BLaER1 (cell line): ENCODE results near the gene KRT86.
"Not testable (repeated sequence)": the region's sequence is repeated elsewhere in the genome, so short reads cannot be mapped to it uniquely, and the experiment has no call there.

Source experiments
- H3K27ac ChIP-seq: shearing (Covaris generic); formaldehyde crosslinking; 2 replicates; pipeline ENCODE4 v1.8.1; 2022
- H3K27me3 ChIP-seq: shearing (Covaris generic); formaldehyde crosslinking; 2 replicates; pipeline ENCODE4 v1.8.1; 2022
- H3K36me3 ChIP-seq: shearing (Covaris generic); formaldehyde crosslinking; 2 replicates; pipeline ENCODE4 v1.8.1; 2022
- H3K4me1 ChIP-seq: shearing (Covaris generic); formaldehyde crosslinking; 2 replicates; pipeline ENCODE4 v1.8.1; 2022
- H3K4me2 ChIP-seq: shearing (Covaris generic); formaldehyde crosslinking; 2 replicates; pipeline ENCODE4 v1.8.1; 2022
- H3K4me3 ChIP-seq: shearing (Covaris generic); formaldehyde crosslinking; 2 replicates; pipeline ENCODE4 v1.8.1; 2022
- H3K9ac ChIP-seq: shearing (Covaris generic); formaldehyde crosslinking; 2 replicates; pipeline ENCODE4 v1.8.1; 2022
- H3K9me3 ChIP-seq: shearing (Covaris generic); formaldehyde crosslinking; 2 replicates; pipeline ENCODE4 v1.8.1; 2022
- H4K20me1 ChIP-seq: shearing (Covaris generic); formaldehyde crosslinking; 2 replicates; pipeline ENCODE4 v1.8.1; 2022
- Cebpa-rat ChIP-seq: shearing (Covaris generic); IDR thresholded peaks from 2 replicates; pipeline ENCODE4 v1.8.1; 2022

KRT86 gene

DNA sequence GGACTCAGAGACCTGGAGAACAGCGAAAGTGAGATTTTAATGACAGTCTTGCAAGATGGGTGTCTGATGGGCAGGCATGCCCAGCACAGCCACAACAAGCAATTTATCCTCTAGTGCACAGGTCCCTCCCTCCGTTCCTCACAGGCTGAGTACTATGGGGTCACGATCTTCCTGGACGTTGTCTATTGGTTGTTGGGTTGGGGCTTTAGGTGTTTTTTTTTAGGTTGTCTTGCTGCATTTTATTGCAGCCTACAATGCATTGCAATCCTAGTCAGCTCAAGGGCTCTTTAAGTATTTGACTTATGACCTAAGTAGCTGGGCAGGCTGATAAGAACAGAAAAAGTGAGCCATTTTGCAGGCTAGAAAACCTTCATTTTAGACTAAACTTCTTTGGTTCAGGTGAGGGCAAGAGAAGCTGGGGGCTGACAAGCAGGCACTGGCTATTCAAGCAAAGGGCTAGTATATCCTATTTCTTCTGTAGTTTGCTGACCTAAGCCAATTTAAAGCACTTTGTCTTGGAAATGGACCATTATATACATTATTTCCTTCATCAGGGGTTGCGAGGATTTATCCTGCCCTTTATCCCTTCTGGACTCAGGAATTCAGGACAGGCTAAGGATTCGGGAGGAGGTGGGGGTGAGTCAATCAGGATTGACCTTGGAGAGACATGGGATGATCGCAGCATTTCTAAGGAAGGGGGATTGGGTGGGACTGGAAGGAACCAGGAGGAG lies 35.4 kb upstream of the KRT86 start:
- H3K4me1 ChIP-seq: peaks cover 28% of the 10 kb centered on the region

DNA sequence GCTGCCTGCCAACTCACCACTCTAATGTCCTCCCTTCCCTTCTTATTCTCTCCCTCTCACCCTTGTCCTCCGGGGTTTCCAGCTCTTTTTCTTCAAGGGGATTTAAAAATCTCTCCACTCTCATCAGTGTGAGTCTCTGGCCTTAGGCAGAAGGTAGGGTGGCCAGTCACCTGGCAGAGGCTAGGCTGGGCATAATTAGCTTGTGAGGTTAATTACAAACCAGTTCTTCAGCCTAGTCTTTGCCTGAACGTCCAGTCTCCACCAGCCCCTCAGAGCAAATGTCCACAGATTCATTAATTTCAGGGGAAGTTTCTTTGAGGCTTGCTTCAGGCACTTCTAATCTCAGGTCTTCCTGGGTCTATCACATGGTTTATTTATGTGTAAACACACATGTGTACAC lies 34.7 kb upstream of the KRT86 start:
- Histone ChIP-seq H3K4me3 (no peak overlapping the region), H3K27ac (no peak overlapping the region)

More for the DNA sequence above, 35.4 kb upstream of the KRT86 start:
- Histone ChIP-seq H3K27me3 (no peaks in the 10 kb centered on the region), H3K9ac (no peak overlapping the region), H3K27ac (no peak overlapping the region), H4K20me1 (no peaks in the 10 kb centered on the region), H3K4me2 (no peak overlapping the region), H3K36me3 (no peaks in the 10 kb centered on the region), H3K9me3 (no peaks in the 10 kb centered on the region), H3K4me3 (no peak overlapping the region)
- TF ChIP-seq Cebpa-rat: no peak

DNA sequence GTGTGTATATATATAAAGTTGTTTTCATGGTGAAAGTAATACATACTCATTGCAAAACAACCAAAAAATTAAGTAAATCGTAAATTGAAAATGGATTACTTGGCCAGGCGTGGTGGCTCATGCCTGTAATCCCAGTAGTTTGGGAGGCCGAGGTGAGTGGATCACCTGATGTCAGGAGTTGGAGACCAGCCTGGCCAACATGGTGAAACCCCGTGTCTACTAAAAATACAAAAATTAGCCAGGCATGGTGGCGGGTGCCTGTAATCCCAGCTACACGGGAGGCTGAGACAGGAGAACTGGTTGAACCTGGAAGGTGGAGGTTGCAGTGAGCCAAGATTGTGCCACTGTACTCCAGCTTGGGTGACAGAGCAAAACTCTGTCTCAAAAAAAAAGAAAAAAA lies 34.2 kb upstream of the KRT86 start:
- not testable (repeated sequence) for H3K9ac ChIP-seq, H3K9me3 ChIP-seq, H3K27ac ChIP-seq, H4K20me1 ChIP-seq, H3K4me3 ChIP-seq, H3K4me2 ChIP-seq, H3K27me3 ChIP-seq, H3K36me3 ChIP-seq
- peaks cover 31% of the 10 kb centered on the region for H3K4me1 ChIP-seq

More for the DNA sequence above, 34.7 kb upstream of the KRT86 start:
- Histone ChIP-seq H4K20me1 (no peaks in the 10 kb centered on the region), H3K9me3 (no peaks in the 10 kb centered on the region), H3K9ac (no peak overlapping the region), H3K4me2 (no peak overlapping the region), H3K36me3 (no peaks in the 10 kb centered on the region), H3K27me3 (no peaks in the 10 kb centered on the region), H3K4me1 (peaks cover 31% of the 10 kb centered on the region)
- no peak for TF ChIP-seq Cebpa-rat

DNA sequence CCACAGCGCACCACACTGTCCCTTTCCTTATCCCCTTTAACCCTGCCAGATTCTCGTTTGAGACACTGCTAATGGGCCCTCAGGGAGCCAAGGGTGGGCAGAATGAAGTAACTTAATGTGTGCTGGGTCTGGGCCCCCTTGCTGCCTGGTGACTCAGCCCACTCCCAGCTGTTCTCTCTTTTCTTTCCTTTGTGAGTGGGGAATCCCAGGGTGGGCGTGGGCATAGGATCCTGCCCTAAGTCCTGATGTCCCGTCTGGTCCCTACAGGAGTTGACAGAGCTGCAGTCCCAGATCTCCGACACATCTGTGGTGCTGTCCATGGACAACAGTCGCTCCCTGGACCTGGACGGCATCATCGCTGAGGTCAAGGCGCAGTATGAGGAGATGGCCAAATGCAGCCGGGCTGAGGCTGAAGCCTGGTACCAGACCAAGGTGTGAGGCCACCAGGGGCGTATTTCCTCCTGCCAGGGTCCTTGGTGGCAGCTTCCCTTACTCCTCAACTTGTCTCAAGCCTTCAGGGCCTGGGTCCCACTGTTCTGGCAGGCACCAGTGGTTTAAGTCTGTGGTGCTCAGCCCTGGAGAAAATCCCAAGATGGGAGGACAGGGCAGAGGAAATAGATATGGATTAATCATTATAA lies 33.1 kb upstream of the KRT86 start:
- H3K4me2 ChIP-seq: no peak overlapping the region
- no peaks in the 10 kb centered on the region for H3K9me3 ChIP-seq
- no peaks in the 10 kb centered on the region for H3K27me3 ChIP-seq
- no peak for TF ChIP-seq Cebpa-rat
- peaks cover 34% of the 10 kb centered on the region for H3K4me1 ChIP-seq
- H4K20me1 ChIP-seq: no peaks in the 10 kb centered on the region
- H3K9ac ChIP-seq: no peak overlapping the region
- H3K4me3 ChIP-seq: no peak overlapping the region
- H3K36me3 ChIP-seq: no peaks in the 10 kb centered on the region
- H3K27ac ChIP-seq: no peak overlapping the region

DNA sequence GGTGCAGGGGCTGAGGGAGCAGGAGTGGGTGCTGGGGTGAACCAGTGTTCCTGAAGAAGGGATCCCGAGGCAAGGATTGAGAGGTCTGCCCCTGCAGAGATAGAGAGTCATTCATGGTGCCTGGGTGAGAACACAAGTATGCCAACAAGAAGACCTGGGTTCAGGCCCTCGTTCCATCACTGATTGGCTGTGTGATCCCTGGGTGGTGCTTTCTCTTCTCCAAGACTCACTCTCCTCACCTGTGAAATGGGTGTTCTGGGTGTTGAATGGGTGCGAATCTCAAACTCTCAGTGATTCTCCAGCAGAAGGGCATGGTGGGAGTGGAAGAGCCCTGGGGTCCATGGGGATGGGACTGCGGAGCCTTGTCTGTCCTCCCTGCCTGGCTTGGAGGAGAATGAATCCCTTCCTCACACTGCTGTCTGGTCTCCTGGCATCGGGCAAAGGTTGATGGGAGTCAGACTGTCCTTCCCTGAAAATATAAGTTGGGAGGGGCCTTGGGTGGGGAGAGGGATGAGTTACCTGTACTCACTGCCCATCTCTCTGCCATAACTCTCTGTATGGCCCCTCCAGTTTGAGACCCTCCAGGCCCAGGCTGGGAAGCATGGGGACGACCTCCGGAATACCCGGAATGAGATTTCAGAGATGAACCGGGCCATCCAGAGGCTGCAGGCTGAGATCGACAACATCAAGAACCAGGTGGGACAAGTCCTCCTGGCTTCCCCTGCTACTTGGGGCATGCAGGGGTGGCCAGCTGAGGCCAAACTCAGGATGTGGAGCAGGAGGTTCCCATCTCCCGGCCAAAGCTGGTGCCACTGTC lies 31.8 kb upstream of the KRT86 start:
- peak overlapping the region; percentile 79; the same call in 1 of the 2 replicates for H3K4me2 ChIP-seq
- peaks cover 37% of the 10 kb centered on the region for H3K4me1 ChIP-seq
- peak overlapping the region; percentile 71; the same call in 1 of the 2 replicates for H3K27ac ChIP-seq

DNA sequence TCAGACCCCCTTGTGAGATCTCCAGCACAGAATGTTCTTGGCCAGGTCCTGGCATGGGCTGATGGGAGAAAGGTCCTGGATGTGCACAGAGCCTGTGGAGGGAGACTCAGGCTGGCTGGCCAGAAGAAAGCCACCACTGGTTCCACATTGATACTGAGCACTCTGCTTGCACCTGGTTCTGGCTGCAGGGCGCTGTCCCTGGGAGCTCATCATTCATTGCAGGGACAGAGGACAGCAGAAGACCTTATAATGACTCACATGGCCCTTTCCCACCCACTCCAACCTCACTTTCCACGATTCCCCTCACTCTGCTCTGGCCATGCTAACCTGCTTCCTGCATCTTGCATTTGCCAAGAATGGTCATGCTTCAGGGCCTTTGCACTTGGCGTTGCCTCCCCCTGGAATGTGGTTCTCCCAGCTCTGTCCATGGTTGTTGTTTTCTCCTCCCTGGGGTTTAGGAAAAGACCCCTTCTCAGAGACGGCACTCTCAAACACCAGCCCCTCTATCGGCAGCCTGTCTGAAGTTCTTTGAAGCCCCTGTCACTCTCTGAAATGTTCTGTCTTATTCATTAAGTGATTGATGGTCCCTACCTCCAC lies 31.1 kb upstream of the KRT86 start:
- Histone ChIP-seq H3K4me2 (peak overlapping the region; percentile 79), H3K4me3 (no peak overlapping the region), H4K20me1 (no peaks in the 10 kb centered on the region), H3K9me3 (no peaks in the 10 kb centered on the region), H3K27me3 (no peaks in the 10 kb centered on the region), H3K36me3 (no peaks in the 10 kb centered on the region), H3K4me1 (peaks cover 37% of the 10 kb centered on the region), H3K9ac (no peak overlapping the region), H3K27ac (peak overlapping the region; percentile 71)
- TF ChIP-seq Cebpa-rat: no peak

More for the DNA sequence above, 31.8 kb upstream of the KRT86 start:
- H4K20me1 ChIP-seq: no peaks in the 10 kb centered on the region
- no peaks in the 10 kb centered on the region for H3K36me3 ChIP-seq
- no peaks in the 10 kb centered on the region for H3K27me3 ChIP-seq
- H3K9me3 ChIP-seq: no peaks in the 10 kb centered on the region
- no peak overlapping the region for H3K9ac ChIP-seq
- no peak for TF ChIP-seq Cebpa-rat
- no peak overlapping the region for H3K4me3 ChIP-seq

DNA sequence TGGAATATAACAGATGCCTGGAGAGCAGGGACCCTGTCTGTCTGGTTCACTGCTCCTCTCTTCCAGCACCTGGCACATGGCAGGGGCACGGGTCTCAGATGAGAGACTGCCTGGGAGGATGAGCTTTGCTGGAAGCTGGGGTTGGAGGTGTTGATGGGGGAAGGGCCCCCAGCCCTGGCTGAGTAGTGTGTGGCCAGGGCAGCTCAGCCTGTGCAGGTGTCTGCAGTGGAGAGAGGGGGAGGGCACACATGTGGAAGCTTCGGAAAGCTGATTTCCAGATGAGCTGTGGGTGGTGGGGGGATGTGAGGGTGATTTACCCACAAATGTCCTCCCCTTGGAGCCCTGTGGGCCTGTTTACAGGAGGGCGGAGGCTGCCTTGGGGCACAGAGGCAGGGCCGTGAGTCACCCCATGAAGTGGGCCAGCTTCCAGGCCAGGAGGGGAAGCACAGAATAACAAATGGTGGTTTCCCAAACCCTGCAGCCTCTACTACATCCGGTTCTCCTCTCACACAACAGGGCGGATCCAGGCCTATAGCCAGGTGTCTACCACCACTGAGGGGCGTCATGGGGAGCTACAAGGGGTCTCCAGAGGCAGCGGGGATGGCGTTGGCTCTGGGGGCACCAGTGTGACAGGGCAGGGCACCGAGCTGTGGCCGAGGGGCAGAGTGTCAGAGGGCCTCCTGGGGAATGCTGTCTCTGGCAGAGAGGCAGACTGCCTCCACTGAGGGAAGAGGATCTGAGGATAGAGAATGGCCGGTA lies 30.4 kb upstream of the KRT86 start:
- no peak overlapping the region for H3K4me3 ChIP-seq
- 0 out of 2 replicates have a peak overlapping the region, but pooled peaks have one; percentile 53 for H3K9ac ChIP-seq
- peaks cover 37% of the 10 kb centered on the region for H3K4me1 ChIP-seq
- H3K4me2 ChIP-seq: peak overlapping the region; percentile 79
- H3K27me3 ChIP-seq: peaks cover 1% of the 10 kb centered on the region; the same call in 1 of the 2 replicates
- H3K9me3 ChIP-seq: no peaks in the 10 kb centered on the region
- no peak for TF ChIP-seq Cebpa-rat
- H3K36me3 ChIP-seq: no peaks in the 10 kb centered on the region
- H4K20me1 ChIP-seq: no peaks in the 10 kb centered on the region
- peak overlapping the region; percentile 71 for H3K27ac ChIP-seq

DNA sequence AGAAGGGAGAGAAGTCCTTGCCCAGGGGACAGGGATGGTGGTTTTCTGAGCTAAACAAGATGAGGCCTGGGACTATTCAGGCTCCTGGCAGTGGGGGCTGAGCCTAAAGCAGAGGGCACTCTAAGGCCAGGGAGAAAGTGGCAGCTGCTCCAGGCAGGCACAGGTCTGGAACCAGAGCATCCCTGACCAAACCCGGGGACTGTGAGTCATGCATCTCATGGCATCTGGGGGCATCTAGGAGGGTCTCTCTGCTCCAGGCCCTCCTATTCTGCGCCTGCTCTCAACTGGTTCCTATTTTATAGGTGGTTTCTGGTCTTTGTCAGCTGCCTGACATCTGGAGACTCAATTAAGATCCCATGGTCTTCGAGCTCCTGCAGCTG lies 29.8 kb upstream of the KRT86 start:
- H3K27ac ChIP-seq: peak overlapping the region; percentile 71
- peak overlapping the region; percentile 79 for H3K4me2 ChIP-seq
- no peak overlapping the region for H3K4me3 ChIP-seq

More for the DNA sequence above, 29.8 kb upstream of the KRT86 start:
- Histone ChIP-seq H3K4me1 (peaks cover 37% of the 10 kb centered on the region), H3K9me3 (no peaks in the 10 kb centered on the region), H3K36me3 (no peaks in the 10 kb centered on the region), H3K27me3 (peaks cover 7% of the 10 kb centered on the region), H3K9ac (0 out of 2 replicates have a peak overlapping the region, but pooled peaks have one; percentile 53), H4K20me1 (no peaks in the 10 kb centered on the region)
- TF ChIP-seq Cebpa-rat: no peak
